RWPE1 (cell line): ENCODE data around the gene ABCB11.
A peak's percentile ranks its signal among the peaks of the same experiment; 100 is the strongest.
"Not testable (repeated sequence)": the region's sequence is repeated elsewhere in the genome, so short reads cannot be mapped to it uniquely, and the experiment has no call there.

Experiments used
- CTCF ChIA-PET: fragments of 350-600 bp; sonication (Branson Sonifier 250); formaldehyde crosslinking; extraction: SDS; loops from one replicate; lab custom pipeline; 2021; lab: Yijun Ruan, JAX
- POLR2A ChIA-PET: fragments of 400-600 bp; formaldehyde crosslinking; extraction: SDS; loops from one replicate; lab custom pipeline; 2020; ENCODE audit warnings: antibody characterized with exemption; ENCODE audit not compliant: low non-redundant PET; lab: Yijun Ruan, JAX
- DNase-seq: peaks from one replicate; pipeline ENCODE4 v3.0.0; 2012; ENCODE audit warnings: low spot score
- H3K27ac ChIP-seq: fragments of 450-650 bp; 2 replicates; pipeline ENCODE4 v1.5.1; 2017
- CTCF ChIP-seq: fragments of 450-650 bp; conservative IDR thresholded peaks from 2 replicates; pipeline ENCODE4 v1.5.1; 2017; ENCODE audit warnings: low read depth, mild to moderate bottlenecking

ABCB11 gene

GRCh38 chr2:169018390-169018789 is 12.7 kb downstream of the ABCB11 start:
- ChIA-PET POLR2A (no interaction called here), CTCF (no interaction called here)
- no peak for TF ChIP-seq CTCF

GRCh38 chr2:169015943-169016342 is 15.2 kb downstream of the ABCB11 start:
- H3K27ac ChIP-seq: no peak overlapping the region
- ChIA-PET CTCF (no interaction called here), POLR2A (no interaction called here)
- TF ChIP-seq CTCF: no peak
- no peak for DNase-seq

More at GRCh38 chr2:169018390-169018789, 12.7 kb downstream of the ABCB11 start:
- H3K27ac ChIP-seq: no peak overlapping the region
- peak; percentile 21 for DNase-seq

GRCh38 chr2:169014780-169015179 is 16.3 kb downstream of the ABCB11 start:
- CTCF ChIA-PET: no interaction called here
- TF ChIP-seq CTCF: no peak
- no peak overlapping the region for H3K27ac ChIP-seq
- POLR2A ChIA-PET: no interaction called here
- no peak for DNase-seq

- ChIA-PET CTCF (no interaction called here), POLR2A (no interaction called here)
- DNase-seq: no peak
- no peak for TF ChIP-seq CTCF
- no peak overlapping the region for H3K27ac ChIP-seq
Measured at GRCh38 chr2:169013628-169014026, 17.5 kb downstream of the ABCB11 start.

GRCh38 chr2:169012812-169013627 is 18.1 kb downstream of the ABCB11 start:
- POLR2A ChIA-PET: no interaction called here
- no peak for DNase-seq
- H3K27ac ChIP-seq: no peak overlapping the region
- CTCF ChIA-PET: no interaction called here
- no peak for TF ChIP-seq CTCF

- POLR2A ChIA-PET, CTCF ChIA-PET: not testable (repeated sequence)
- DNase-seq: peak; percentile 28
- peak overlapping the region; percentile 59 for H3K27ac ChIP-seq
Measured at GRCh38 chr2:169012191-169012792, 18.8 kb downstream of the ABCB11 start.

- ChIA-PET POLR2A (no interaction called here), CTCF (no interaction called here)
- H3K27ac ChIP-seq: no peak overlapping the region
- no peak for TF ChIP-seq CTCF
- DNase-seq: no peak
Measured at GRCh38 chr2:169011698-169012097, 19.4 kb downstream of the ABCB11 start.
